GM12801 (cell line): ENCODE results near the gene COPS6.

Experiments used
- TF ChIP-seq, protein P1 (sequence below): IDR thresholded peaks from one replicate; pipeline ENCODE4 v1.5.1; 2011; ENCODE audit warnings: control low read depth; ENCODE audit not compliant: insufficient read length; ENCODE audit errors: extremely low read depth

COPS6 gene

DNA sequence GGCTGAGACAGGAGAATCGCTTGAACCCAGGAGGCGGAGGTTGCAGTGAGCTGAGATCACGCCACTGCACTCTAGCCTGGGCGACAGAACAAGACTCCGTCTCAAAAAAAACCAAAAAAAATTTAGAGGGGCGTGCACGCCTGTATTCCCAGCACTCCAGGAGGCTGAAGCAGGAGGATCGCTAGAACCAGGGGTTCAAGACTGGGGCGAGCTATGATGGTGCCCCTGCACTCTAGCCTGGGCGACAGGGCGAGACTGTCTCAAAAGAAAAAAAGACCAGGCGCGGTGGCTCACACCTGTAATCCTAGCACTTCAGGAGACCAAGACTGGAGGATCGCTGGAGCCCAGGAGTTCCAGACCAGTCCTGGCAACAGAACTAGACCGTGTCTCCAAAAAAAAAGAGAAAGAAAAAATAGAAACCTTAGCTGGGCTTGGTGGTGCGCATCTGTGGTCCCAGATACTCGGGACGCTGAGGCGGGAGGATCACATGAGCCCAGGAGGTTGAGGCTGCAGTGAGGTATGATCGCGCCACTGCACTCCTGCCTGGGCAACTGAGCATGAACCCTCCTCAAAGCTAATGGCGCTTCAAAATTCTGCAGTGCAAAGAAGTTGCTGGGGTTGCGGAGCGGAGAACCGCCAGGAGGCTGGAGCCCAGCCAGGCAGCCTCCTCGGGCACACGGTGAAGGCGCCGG, 37.6 kb downstream of the COPS6 start:
- TF ChIP-seq, protein P1, sequence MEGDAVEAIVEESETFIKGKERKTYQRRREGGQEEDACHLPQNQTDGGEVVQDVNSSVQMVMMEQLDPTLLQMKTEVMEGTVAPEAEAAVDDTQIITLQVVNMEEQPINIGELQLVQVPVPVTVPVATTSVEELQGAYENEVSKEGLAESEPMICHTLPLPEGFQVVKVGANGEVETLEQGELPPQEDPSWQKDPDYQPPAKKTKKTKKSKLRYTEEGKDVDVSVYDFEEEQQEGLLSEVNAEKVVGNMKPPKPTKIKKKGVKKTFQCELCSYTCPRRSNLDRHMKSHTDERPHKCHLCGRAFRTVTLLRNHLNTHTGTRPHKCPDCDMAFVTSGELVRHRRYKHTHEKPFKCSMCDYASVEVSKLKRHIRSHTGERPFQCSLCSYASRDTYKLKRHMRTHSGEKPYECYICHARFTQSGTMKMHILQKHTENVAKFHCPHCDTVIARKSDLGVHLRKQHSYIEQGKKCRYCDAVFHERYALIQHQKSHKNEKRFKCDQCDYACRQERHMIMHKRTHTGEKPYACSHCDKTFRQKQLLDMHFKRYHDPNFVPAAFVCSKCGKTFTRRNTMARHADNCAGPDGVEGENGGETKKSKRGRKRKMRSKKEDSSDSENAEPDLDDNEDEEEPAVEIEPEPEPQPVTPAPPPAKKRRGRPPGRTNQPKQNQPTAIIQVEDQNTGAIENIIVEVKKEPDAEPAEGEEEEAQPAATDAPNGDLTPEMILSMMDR: no peak

DNA sequence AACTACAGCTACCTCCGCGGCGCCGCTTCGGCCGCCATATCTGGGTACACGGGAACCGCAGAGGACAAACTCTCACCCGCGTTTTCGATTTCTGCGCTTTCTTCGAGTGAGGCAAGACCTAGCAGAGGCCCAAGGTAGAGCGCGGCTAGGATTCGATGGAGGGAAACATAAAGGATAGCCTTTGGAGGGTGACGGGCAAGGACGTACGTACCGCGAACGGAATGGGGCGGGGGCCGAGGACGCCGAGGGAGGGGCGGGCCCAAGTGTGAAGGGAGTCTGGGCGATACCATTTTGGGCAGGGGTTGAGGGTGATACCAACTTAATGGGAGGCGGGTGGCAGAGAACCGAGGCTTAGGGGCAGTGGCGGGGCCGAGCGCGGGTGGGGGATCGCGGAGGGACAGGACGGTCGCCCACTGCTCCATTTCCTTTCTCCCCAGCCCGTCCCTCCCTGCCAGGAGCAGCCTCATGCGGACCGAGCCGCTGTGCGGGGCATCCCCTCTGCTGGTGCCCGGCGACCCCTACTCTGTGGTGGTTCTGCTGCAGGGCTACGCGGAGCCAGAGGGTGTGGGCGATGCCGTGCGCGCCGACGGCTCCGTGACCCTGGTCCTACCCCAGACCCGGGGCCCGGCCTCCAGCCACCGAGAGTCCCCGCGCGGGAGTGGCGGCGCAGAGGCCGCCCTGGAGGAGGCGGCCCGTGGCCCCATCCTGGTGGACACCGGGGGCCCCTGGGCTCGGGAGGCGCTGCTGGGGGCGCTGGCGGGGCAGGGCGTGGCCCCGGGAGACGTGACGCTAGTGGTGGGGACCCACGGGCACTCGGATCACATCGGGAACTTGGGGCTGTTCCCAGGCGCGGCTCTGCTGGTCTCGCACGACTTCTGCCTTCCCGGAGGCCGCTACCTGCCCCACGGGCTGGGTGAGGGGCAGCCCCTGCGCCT, 38.4 kb downstream of the COPS6 start, which contains the start of gene MBLAC1:
Gene MBLAC1, plus strand, starts transcription at position 37 of the 935 bp plus-strand sequence. Its CDS starts 429 bp downstream, at position 466.
- TF ChIP-seq, protein P1: no peak

DNA sequence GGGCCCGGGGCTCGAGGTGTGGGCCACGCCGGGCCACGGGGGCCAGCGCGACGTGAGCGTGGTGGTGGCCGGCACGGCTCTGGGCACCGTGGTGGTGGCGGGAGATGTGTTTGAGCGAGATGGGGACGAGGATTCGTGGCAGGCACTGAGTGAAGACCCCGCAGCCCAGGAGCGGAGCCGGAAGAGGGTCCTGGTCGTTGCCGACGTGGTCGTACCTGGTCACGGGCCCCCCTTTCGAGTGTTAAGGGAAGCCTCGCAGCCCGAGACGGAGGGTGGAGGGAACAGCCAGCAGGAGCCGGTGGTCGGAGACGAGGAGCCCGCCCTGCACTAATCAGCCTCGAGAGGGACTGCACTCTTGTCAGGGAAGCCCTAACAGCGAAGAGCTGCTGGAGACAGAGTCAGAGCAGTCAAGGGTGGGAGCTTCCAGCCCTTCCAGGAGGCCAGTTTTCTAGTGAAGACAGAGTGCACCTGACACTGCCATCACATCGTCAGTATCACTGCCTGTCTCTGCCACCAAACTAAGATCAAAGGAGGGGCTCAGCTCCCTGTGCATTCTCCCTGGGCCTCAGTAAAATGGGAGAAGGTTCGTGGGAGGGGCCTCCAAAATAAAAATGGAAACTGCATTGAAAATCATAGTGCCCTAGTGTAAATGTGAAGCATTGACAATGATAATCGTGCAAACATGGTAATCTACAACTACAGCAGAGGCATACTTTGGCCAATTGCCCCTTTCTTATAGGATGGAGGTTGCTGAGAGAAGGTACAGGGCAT, 39.3 kb downstream of the COPS6 start:
- TF ChIP-seq, protein P1: no peak

DNA sequence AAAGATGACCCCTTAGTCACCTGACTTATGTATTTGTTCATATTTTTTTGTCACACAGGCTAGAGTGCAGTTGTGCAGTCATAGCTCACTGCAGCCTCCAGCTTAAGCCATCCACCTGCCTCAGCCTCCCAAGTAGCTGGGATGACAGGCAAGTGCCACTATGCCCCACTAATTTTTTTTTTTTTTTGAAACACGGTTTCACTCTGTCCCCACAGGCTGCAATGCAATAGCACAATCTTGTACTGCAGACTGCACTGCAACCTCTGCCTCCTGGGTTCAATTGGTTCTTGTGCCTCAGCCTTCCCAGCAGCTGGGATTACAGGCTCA, 39.8 kb downstream of the COPS6 start:
- TF ChIP-seq, protein P1: no peak

DNA sequence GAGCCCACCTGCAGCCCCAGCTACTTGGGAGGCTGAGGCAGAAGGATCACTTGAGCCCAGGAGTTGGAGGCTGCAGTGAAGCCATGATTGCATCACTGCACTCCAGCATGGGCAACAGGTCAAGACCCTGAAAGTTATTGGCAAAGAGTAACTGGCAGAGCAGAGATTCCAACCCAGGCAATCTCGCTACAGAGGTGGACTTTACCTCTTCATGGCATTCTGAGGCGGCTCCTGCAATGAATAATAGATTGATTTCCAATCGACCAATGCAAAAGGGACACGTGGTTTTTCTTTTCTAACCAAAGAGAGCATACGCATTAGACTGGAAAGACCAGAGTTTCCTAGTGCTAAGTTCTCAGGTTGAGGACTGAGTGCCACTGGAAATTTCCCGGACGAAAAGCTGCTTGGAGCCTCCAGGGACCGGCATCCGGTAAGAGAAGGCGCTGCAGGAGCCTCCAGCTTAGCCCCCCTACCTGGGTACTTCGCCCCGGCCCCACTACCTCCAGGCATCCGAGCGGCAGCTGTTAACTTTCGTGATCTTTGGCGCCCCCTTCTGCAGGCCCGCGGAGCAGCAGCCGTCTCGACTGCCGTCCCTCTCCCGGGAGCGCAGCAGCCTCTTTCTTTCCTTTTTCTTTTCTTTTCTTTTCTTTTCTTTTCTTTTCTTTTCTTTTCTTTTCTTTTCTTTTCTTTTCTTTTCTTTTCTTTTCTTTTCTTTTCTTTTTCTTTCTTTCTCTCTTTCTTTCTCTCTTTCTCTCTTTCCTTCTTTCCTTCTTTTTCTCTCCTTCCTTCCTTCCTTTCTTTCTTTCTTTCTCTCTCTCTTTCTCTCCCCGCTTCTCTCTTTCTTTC, 42.1 kb downstream of the COPS6 start:
- TF ChIP-seq, protein P1: no peak

DNA sequence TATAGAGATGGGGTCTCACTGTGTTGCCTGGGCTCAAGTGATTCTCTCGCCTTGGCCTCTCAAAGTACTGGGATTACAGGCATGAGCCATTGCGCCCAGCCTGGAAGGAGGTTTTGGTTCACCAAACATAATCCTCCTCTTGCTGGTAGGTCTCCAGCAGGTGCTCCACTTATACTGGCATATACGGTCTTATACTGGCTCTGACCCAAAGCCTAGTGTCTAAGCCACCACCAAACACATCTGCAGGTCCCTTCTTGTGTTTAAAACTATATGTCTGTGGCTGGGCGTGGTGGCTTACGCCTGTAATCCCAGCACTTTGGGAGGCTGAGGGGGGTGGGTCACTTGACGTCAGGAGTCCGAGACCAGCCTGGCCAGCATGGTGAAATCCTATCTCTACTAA, 43.4 kb downstream of the COPS6 start:
- TF ChIP-seq, protein P1: no peak
